ENCODE measurements around the gene ODF2L.

The ODF2L gene, protein sequence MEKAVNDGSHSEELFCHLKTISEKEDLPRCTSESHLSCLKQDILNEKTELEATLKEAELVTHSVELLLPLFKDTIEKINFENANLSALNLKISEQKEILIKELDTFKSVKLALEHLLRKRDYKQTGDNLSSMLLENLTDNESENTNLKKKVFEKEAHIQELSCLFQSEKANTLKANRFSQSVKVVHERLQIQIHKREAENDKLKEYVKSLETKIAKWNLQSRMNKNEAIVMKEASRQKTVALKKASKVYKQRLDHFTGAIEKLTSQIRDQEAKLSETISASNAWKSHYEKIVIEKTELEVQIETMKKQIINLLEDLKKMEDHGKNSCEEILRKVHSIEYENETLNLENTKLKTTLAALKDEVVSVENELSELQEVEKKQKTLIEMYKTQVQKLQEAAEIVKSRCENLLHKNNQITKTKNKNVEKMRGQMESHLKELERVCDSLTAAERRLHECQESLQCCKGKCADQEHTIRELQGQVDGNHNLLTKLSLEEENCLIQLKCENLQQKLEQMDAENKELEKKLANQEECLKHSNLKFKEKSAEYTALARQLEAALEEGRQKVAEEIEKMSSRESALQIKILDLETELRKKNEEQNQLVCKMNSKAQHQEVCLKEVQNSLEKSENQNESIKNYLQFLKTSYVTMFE

GRCh38 chr1:86395751-86396497, at the start of gene ODF2L:
ODF2L (minus strand) TSS chr1:86396323; CDS start chr1:86387027, 9,296 bp downstream.
- peak; percentile 5 for DNase-seq

DNA sequence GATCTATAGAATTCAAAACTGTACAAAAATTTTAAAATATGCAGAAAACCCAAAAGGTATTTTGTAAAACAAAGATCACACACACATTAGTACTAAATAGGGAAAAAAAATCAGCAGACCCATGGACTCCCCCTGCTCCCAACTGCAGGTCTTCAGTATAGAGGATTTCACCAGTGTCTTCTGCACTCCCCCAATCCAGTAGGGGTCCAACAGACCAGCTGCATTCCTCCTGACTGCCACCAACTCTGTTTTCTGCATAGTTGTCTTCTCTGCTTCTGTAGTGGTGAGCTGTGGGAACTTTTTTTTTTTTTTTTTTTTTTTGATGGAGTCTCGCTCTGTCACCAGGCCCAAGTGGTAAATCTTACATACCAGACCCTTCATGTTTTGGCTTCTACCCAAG, 49.8 kb upstream of the ODF2L start:
- no peak for DNase-seq

- no peak for DNase-seq
Observed at GRCh38 chr1:86441997-86442396, 45.9 kb upstream of the ODF2L start.

DNA sequence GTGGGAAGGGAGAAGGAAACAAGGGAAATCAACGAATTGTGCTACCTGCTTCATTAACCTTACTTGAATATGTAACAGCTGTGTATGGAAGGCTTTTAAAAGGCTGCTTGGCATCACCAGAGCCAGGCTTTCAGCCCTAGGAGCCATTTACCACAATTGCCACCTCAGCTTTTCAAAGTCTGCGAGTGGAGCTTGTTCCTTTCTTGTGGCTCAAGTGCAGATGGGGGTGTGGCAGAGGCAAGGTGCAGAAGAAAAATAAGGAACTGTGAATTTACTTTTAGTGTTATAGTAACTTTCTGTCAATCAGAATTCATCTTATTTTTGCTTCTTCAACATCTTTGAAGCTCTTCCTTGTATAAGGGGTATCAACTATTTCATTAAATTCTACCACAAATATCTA, 45.5 kb upstream of the ODF2L start:
- DNase-seq, result no peak

GRCh38 chr1:86436041-86436440, 39.9 kb upstream of the ODF2L start:
- no peak for DNase-seq

DNA sequence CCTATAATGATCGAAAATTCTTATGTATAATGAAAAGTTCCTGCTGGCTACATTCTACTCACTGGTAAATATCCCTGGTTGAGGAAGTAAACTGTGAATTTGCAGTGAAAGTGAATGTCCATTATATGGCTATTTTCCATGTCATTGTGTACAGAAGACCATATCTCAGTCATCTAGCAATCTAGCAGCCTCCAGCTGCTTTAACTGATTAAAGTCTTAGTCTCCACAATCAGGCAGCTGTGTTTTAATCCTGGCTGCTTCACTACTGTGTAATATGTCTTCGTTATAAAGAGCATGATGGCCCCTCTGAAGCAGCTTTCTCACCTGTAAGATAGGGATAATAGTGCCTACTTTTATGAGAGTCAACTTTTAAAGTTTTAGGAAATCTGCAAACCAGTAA, 39.2 kb upstream of the ODF2L start:
- no peak for DNase-seq

- DNase-seq, result no peak
Observed at GRCh38 chr1:86434059-86434458, 37.9 kb upstream of the ODF2L start.

DNA sequence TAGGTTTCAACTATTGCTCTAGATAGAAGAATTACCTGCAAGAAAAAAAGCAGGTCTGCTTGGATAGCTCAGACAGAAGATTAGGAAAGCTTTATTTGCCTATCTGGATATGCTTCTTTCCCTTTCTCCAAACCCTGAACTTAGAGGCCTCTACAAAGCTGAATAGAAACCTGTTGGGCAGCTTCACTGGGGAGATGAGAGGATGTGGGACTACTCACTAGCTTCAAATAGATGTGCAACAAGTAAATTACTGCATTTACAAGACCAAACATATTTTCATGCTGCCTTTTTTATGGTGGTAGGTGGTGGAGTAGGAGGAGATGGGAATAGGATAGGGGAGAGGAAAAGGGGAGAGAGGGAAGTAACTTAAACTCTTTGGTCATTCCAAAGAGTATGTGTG, 34.3 kb upstream of the ODF2L start:
- no peak for DNase-seq

- no peak for DNase-seq
Observed at GRCh38 chr1:86429835-86430234, 33.7 kb upstream of the ODF2L start.

DNA sequence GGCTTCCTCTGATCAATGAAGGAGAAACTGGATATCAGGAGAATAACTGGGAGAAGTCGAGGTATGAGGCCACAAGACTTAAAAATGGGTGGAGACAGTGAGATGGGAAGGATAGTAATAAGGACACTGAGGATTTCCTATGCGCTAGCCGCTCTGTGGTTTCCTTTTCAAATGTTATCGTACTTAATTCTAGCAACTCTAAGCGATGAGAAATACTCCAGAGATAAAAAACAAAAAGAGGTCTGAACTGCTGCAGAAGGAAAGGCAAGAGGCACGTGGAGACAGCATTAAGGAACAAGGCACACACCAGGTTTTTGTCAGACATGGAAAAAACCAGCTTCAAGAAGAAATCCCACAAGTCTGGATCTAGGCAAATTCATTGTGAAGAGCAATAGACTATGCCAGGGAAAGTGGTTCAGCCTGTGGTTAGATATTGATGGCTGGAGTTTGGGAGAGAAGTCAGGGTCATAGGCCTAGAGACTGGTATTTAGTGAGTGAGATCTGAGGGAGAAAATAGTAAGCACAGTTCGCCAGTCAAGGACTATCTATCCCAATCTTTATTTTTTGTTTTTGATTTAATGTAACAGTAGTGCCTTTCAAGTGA, 33.1 kb upstream of the ODF2L start:
- no peak for DNase-seq

DNA sequence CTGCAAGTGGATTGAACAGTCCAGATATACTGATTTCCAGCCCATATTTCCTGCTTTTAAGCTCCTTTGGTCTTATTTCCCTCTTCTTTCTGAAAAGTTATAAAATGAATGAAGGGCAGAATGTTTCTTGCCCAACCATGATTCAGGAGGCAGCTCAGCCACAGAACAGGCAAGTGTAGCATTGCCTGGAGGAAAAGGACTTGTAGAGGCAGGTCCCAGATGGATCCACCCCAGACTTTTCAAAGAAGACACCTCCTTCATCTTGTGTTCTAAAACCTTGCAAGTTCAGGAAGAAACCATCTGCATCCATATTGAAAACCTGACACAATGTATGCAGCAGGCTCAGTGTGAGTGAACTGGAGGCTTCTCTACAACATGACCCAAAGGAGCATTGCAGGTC, 27.8 kb upstream of the ODF2L start, which contains the start of gene CLCA2:
TSS of gene CLCA2 (plus strand) at position 299 of the 400 bp plus-strand sequence. CDS start at position 376, 77 bp downstream.
- DNase-seq, result no peak

DNA sequence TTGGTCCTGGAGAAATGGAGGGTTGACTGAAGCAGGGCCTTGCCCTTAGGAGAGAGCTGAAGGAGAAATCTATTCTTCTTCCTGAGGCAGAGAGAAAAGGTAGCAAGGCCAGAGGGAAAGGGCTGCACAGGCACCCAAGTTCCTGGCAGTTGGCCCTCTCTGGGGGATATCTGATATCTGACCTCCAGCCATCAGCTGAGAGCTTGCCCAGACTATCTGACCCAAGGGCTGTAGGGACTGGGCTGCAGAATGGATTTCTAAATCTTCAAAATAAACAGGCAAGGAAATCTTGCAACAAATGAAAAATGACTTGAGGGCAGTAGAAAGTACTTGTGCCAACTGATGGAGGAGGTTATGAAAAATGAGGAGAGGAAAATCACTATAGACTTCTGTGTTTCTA, 27.4 kb upstream of the ODF2L start:
- no peak for DNase-seq

GRCh38 chr1:86421601-86422280, 25.6 kb upstream of the ODF2L start:
- no peak for DNase-seq

DNA sequence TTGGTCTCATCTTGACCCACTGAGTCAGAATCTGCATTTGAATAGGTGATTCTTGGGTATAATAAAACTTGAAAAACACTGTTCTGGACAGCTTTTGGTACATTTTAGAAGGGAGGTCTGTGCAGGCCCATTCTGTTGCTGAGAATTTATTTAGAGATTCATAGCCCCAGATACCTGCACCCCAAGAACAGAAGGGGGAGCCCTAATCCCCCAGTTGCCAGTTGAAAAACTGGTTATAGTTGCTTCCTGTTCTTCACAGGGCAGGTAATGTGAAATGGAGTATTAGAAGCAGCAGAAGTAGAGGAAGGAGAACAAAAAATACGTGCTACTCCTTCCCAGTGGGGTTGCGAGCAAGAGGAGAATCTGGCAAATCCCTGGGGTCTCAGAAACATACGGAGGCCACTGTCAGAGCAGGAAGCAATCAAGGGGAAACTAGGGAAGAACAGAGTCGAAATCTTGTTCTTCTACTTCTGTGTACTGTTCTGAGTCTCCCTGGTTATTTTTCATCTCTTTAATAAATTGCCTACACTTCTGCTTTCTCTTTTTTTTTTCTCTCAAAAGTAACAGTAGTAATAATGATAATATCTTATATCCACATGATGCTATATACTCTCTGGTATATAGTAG, 23.3 kb upstream of the ODF2L start:
- no peak for DNase-seq

DNA sequence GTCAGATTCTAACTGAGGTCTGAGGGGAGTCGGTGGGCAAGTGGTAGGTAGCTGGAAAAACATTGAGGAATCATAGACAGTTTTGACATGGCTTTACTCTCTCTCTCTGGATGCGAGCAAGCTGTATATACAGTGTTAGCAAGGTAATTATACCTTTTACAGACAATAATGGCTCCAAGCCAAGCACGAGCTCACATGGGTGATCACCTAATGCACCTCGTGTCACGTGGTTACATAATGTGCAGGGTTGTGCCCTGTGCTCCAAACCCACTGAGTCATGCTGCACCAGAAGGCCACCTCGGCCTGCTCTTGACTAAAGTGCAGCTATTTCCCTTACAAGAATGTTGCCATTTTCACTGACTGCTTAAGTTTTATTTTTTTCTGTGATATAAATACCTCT, 20.2 kb upstream of the ODF2L start:
- DNase-seq, result peak; percentile 37

DNA sequence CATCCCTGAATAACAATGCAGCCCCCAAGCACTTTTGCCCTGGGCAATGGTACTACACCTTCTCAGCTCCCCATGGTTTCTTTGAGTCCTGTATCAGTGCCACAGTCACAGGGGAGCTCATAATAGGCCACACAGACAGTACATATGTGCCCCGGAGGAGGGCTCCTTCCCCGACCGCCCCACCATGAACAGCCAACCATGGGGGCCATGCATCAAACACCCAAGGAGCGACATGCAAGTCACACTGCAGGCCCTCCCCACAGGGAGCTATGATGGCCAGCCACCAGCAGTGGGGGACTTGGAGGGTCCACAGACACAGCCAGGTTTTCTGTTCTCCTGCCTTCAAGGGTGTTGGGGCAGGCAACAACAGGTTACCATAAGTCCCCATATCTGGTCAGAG, 14.8 kb upstream of the ODF2L start:
- no peak for DNase-seq

DNA sequence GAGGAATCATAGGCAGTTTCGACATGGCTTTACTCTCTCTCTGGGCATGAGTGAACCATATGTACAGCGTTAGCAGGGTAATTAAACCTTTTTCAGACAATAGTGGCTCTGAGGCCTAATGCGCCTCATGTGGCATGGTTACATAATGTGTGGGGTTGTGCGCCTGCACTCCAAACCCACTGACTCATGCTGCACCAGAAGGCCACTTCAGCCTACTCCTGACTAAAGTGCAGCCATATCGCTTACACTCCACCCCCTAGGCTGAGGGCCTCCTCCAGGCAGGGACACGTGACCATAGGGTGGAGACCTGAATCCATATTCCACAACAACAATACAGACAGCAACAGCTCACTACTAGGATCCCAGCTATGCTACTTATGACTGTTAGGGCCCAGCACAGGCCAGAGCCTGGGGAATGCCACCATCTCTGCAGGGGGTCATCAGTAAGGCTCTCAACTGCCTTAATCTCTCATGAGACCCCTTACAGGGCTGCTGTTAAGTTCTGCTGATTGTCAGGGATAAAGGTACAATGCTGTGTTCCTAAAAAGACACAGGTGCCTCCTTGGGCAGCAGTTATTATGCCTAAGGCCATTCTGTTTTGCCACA, 13.4 kb upstream of the ODF2L start:
- DNase-seq, result no peak

- no peak for DNase-seq
Observed at GRCh38 chr1:86396498-86396890, 371 bp upstream of the ODF2L start.

DNA sequence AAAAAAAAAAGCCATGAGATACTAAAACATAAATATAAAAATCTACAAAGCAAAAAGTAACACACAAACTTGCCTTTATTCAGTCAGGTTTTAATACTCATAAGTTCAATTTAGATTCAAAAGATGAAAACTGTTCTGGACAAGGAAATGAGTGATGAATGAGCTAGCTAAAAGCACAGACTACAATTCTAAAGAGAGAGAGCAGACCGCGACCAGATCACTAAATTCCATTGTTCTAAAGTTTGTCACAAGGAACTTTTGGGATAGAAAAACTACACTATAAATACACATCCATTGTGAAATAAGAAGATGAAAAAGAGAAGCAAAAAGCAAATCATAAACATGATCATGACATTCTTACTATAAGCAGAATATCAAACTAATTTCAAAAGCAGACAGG, 1.7 kb downstream of the ODF2L start:
- no peak for DNase-seq

DNA sequence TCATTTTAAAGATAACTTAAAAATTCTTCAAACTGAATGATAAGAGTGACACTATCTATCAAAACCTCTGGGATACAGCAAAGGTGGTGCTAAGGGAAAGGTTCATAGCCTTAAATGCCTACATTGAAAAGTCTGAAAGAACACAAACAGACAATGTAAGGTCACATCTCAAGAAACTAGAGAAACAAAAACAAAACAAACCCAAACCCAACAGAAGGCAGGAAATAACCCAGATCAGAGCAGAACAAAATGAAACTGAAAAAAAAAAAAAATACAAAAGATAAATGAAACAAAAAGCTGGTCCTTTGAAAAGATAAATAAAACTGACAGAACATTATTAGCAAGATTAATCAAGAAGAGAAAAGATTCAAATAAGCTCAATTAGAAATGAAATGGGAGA, 6.8 kb downstream of the ODF2L start:
- no peak for DNase-seq

DNA sequence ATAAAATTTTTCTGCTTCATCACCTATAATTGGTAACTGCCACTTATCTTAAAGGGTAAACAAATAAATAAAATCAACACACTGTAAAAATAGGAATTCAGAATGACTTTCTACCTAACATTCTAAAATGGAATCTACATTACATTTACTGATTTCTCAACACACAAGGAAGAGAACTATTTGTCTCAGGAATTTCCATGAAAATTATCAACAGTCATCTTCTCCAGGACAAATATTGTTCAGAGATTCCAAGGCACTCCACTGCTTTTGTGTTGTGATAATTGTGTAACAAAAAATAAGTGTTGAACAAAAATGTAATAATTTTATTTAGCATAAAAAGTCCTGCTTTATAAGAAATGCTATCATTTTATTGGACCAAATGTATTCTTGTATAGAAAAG, 7.3 kb downstream of the ODF2L start:
- no peak for DNase-seq

All from NCI-H2081 treated with DMSO at 0.1 percent for 48 hours (cell line).